Measurements from ENCODE around the gene LTBP1. TPM values are rescaled to one million over a fixed set of nuclear protein-coding genes. Genes with fewer than 3 reads are reported as not detected.
"Not testable (repeated sequence)": the region's sequence is repeated elsewhere in the genome, so short reads cannot be mapped to it uniquely, and the experiment has no call there.

The LTBP1 gene
- total RNA-seq, 2 experiments from 2014 or later, result 0.18 TPM; not detected in 1

DNA sequence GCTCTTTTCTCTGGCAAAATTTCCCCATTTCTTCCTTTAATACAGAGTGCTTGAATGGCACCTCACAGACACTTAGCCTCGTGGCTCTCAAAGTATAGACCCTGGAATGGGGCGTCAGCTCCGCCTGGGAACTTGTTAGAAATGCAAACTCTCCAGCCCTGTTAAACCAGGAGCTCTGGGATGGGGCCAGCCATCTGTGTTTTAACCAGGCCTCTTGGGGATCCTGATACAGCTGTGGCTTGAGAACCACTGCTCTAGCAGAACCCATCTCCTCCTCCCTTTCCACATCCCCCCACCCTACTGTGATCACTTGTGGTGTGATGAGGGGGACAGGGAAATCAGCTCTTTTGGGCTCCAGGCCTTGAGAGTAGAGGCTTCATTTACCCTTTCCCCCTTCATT is 15.9 kb downstream of the LTBP1 start:
- Mint-ChIP-seq H3K27ac (no peak overlapping the region), H3K4me3 (no peak overlapping the region), H3K4me1 (ENCODE audit: low read depth) (no peaks in the 10 kb centered on the region), H3K27me3 (peaks cover 2% of the 10 kb centered on the region), H3K36me3 (ENCODE audit: low read depth) (no peaks in the 10 kb centered on the region), H3K9me3 (no peaks in the 10 kb centered on the region)
- no peak for ATAC-seq
- CTCF ChIA-PET, result no interaction called here
- POLR2A ChIA-PET, result no interaction called here
- DNase-seq, result no peak
- TF ChIP-seq, protein P1, sequence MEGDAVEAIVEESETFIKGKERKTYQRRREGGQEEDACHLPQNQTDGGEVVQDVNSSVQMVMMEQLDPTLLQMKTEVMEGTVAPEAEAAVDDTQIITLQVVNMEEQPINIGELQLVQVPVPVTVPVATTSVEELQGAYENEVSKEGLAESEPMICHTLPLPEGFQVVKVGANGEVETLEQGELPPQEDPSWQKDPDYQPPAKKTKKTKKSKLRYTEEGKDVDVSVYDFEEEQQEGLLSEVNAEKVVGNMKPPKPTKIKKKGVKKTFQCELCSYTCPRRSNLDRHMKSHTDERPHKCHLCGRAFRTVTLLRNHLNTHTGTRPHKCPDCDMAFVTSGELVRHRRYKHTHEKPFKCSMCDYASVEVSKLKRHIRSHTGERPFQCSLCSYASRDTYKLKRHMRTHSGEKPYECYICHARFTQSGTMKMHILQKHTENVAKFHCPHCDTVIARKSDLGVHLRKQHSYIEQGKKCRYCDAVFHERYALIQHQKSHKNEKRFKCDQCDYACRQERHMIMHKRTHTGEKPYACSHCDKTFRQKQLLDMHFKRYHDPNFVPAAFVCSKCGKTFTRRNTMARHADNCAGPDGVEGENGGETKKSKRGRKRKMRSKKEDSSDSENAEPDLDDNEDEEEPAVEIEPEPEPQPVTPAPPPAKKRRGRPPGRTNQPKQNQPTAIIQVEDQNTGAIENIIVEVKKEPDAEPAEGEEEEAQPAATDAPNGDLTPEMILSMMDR (IDR thresholded peaks at IDR 0.05), result no peak
- intact Hi-C loops (cut with micrococcal nuclease), result no loop called here

DNA sequence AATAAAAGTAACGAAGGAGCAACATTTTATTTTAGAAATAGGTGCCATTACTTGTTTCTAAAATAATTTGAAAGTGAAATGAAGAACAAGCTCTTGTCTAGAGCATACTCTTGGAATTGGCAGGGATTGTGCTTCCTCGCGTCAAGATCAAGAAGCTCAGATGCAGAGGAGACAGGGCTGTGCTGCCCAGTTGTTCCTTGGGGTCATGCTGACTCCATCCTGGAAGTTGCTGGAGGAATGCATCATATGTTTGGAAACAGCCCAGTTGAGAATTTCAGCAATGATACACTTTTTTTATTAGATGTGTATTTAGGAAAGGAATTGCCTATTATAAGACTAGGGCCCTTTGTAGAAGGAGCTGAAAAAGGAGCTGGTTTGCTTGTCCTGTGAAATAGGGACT is 17.2 kb downstream of the LTBP1 start:
- TF ChIP-seq, protein P1 (IDR thresholded peaks at IDR 0.05), result no peak
- POLR2A ChIA-PET, result no interaction called here
- H3K9me3 Mint-ChIP-seq, result no peaks in the 10 kb centered on the region
- ATAC-seq (no peak), DNase-seq (no peak)
- intact Hi-C loops (cut with micrococcal nuclease), result no loop called here
- CTCF ChIA-PET, result no interaction called here
- no peak overlapping the region for H3K4me3 Mint-ChIP-seq
- no peak overlapping the region for H3K27ac Mint-ChIP-seq
- H3K27me3 Mint-ChIP-seq, result peaks cover 2% of the 10 kb centered on the region
- no peaks in the 10 kb centered on the region for H3K4me1 Mint-ChIP-seq (ENCODE audit: low read depth)
- no peaks in the 10 kb centered on the region for H3K36me3 Mint-ChIP-seq (ENCODE audit: low read depth)

DNA sequence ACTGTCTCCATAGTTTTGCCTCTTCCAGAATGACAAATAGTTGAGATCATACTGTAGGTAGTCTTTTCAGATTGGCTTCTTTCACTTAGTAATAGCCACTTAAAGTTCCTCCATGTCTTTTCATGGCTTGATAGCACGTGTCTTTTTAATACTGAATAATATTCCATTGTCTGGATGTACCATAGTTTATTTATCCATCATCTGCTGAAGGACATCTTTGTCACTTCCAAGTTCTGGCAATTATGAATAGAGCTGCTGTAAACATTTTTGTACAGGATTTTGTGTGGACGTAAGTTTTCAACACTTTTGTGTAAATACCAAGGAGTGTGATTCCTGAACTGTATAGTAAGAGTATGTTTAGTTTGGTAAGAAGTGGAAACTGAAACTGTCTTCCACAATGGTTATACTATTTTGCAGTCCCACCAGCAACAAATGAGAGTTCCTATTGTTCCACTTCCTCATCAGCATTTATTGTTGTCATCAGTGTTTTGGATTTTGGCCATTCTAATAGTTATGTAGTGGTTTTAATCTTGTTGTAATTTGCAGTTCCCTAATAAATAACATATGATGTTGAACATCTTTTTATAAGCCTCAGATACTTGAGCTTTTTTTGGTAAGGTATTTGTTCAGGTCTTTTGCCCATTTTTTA is 18.9 kb downstream of the LTBP1 start:
- peaks cover 2% of the 10 kb centered on the region for H3K27me3 Mint-ChIP-seq
- H3K27ac Mint-ChIP-seq, result no peak overlapping the region
- no peaks in the 10 kb centered on the region for H3K4me1 Mint-ChIP-seq (ENCODE audit: low read depth)
- ATAC-seq, result no peak
- intact Hi-C loops (cut with micrococcal nuclease), result no loop called here
- DNase-seq, result no peak
- ChIA-PET CTCF (no interaction called here), POLR2A (no interaction called here)
- no peak overlapping the region for H3K4me3 Mint-ChIP-seq
- TF ChIP-seq, protein P1 (IDR thresholded peaks at IDR 0.05), result no peak
- no peaks in the 10 kb centered on the region for H3K36me3 Mint-ChIP-seq (ENCODE audit: low read depth)
- peaks cover 4% of the 10 kb centered on the region for H3K9me3 Mint-ChIP-seq

DNA sequence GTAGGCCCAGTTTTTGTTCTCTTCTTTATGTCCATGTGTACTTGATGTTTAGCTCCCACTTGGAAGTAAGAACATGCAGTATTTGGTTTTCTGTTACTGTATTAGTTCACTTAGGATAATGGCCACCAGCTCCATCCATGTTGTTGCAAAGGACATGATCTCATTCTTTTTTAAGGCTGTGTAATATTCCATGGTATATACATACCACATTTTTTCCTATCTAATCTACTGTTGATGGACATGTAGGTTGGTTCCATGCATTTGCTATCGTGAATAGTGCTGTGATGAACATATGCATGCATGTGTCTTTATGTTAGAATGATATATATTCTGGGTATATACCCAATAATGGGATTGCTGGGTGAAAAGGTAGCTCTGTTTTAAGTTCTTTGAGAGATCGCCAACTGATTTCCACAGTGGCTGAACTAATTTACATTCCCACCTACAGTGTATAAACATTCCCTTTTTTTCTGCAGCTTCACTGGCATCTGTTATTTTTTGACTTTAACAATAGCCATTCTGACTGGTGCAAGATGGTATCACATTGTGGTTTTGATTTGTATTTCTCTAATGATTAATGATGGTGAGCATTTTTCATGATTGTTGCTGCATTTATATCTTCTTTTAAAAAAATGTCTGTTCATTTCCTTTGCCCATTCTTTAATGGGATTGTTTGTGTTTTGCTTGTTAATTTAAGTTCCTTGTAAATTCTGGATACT is 22.9 kb downstream of the LTBP1 start:
- POLR2A ChIA-PET, result no interaction called here
- Mint-ChIP-seq H3K27ac (no peak overlapping the region), H3K4me3 (no peak overlapping the region), H3K9me3 (peaks cover 9% of the 10 kb centered on the region), H3K36me3 (ENCODE audit: low read depth) (no peaks in the 10 kb centered on the region), H3K4me1 (ENCODE audit: low read depth) (no peaks in the 10 kb centered on the region), H3K27me3 (peaks cover 8% of the 10 kb centered on the region)
- TF ChIP-seq, protein P1 (IDR thresholded peaks at IDR 0.05), result no peak
- CTCF ChIA-PET, result no interaction called here
- ATAC-seq, result no peak
- intact Hi-C loops (cut with micrococcal nuclease), result no loop called here
- no peak for DNase-seq

DNA sequence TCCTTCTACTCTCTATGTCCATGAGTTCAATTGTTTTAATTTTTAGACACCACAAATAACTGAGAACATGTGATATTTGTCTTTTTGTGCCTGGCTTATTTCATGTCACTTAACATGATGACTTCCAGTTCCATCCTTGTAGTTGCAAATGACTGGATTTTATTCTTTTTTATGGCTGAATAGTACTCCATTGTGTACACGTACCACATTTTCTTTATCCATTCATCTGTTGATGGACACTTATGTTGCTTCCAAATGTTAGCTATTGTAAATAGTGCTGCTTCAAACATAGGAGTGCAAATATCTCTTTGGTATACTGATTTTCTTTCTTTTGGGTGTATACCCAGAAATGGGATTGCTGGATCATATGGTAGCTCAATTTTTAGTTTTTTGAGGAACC is 27.0 kb downstream of the LTBP1 start:
- DNase-seq, H3K27me3 Mint-ChIP-seq, CTCF ChIA-PET: not testable (repeated sequence)

More for the DNA sequence above, 27.0 kb downstream of the LTBP1 start:
- H3K27ac Mint-ChIP-seq; H3K4me1 Mint-ChIP-seq (ENCODE audit: low read depth); POLR2A ChIA-PET; H3K4me3 Mint-ChIP-seq; intact Hi-C loops (cut with micrococcal nuclease); ATAC-seq; H3K36me3 Mint-ChIP-seq (ENCODE audit: low read depth): not testable (repeated sequence)
- H3K9me3 Mint-ChIP-seq, result peaks cover 12% of the 10 kb centered on the region
